ENCODE results near the gene ELMO1.

ELMO1 gene

GRCh38 chr7:37209195-37209594 is 239.5 kb downstream of the ELMO1 start:
- H3K27ac ChIP-seq: peak overlapping the region; percentile 74 to 79
- intact Hi-C loops (cut with DNase I; ENCODE audit: low total_unique reads): loop anchor here (5.0 kb wide), 1 partner anchor 523 kb away; no protein-coding TSS in a partner anchor
- no peak for TF ChIP-seq CTCF (IDR thresholded peaks at IDR 0.05)
- no peaks in the 10 kb centered on the region for H3K27me3 ChIP-seq
- no peaks in the 10 kb centered on the region for H3K36me3 ChIP-seq
- H3K4me3 ChIP-seq: no peak overlapping the region
- H3K9me3 ChIP-seq: no peaks in the 10 kb centered on the region
- peaks cover 0 to 38% (median 23%) of the 10 kb centered on the region in 4 donors for H3K4me1 ChIP-seq
- no peak for DNase-seq

- intact Hi-C loops (cut with DNase I; ENCODE audit: low total_unique reads): loop anchor here (5.0 kb wide), 1 partner anchor 524 kb away; no protein-coding TSS in a partner anchor
These were observed 240.1 kb downstream of the ELMO1 start for GRCh38 chr7:37208528-37208927.

GRCh38 chr7:37206192-37206591 is 242.5 kb downstream of the ELMO1 start:
- Histone ChIP-seq H3K27me3 (no peaks in the 10 kb centered on the region), H3K4me1 (peaks cover 0 to 38% (median 25%) of the 10 kb centered on the region in 4 donors), H3K4me3 (no peak overlapping the region), H3K36me3 (peaks cover 0 to 5% (median 0%) of the 10 kb centered on the region in 3 donors), H3K27ac (no peak overlapping the region), H3K9me3 (no peaks in the 10 kb centered on the region)
- DNase-seq: no peak
- TF ChIP-seq CTCF (IDR thresholded peaks at IDR 0.05): no peak
- intact Hi-C loops (cut with DNase I; ENCODE audit: low total_unique reads): loop anchor here (5.0 kb wide), 1 partner anchor 526 kb away; no protein-coding TSS in a partner anchor

More at GRCh38 chr7:37208528-37208927, 240.1 kb downstream of the ELMO1 start:
- TF ChIP-seq CTCF (IDR thresholded peaks at IDR 0.05): peak; percentile 40 to 50
- no peaks in the 10 kb centered on the region for H3K9me3 ChIP-seq
- DNase-seq: peak; percentile 88 to 90
- peak overlapping the region; percentile 74 to 79 for H3K27ac ChIP-seq
- peaks cover 0 to 5% (median 0%) of the 10 kb centered on the region in 3 donors for H3K36me3 ChIP-seq
- no peak overlapping the region for H3K4me3 ChIP-seq
- peaks cover 0 to 38% (median 23%) of the 10 kb centered on the region in 4 donors for H3K4me1 ChIP-seq
- no peaks in the 10 kb centered on the region for H3K27me3 ChIP-seq

GRCh38 chr7:37205451-37205850 is 243.2 kb downstream of the ELMO1 start:
- no peak for DNase-seq
- no peak for TF ChIP-seq CTCF (IDR thresholded peaks at IDR 0.05)
- Histone ChIP-seq H3K9me3 (no peaks in the 10 kb centered on the region), H3K36me3 (peaks cover 0 to 5% (median 0%) of the 10 kb centered on the region in 3 donors), H3K4me1 (peaks cover 0 to 38% (median 30%) of the 10 kb centered on the region in 4 donors), H3K4me3 (no peak overlapping the region), H3K27ac (no peak overlapping the region), H3K27me3 (no peaks in the 10 kb centered on the region)
- intact Hi-C loops (cut with DNase I; ENCODE audit: low total_unique reads): loop anchor here (5.0 kb wide), 1 partner anchor 527 kb away; no protein-coding TSS in a partner anchor

- Histone ChIP-seq H3K36me3 (peaks cover 0 to 5% (median 0%) of the 10 kb centered on the region in 3 donors), H3K27me3 (no peaks in the 10 kb centered on the region), H3K9me3 (no peaks in the 10 kb centered on the region), H3K4me1 (peaks cover 0 to 28% (median 17%) of the 10 kb centered on the region in 4 donors), H3K27ac (peak overlapping the region; percentile 78 to 80), H3K4me3 (no peak overlapping the region)
- intact Hi-C loops (cut with DNase I; ENCODE audit: low total_unique reads): no loop called here
- TF ChIP-seq CTCF (IDR thresholded peaks at IDR 0.05): no peak
- no peak for DNase-seq
These were observed 246.8 kb downstream of the ELMO1 start for GRCh38 chr7:37201876-37202198.

All from tibial artery (tissue), 4 donors.